Activated CD8-positive, alpha-beta memory T cell treated with anti-CD3 and anti-CD28 coated beads, Interleukin-2, amount 10 ng/mL, durations not matched to agents 7 days and 5 days (primary cell): ENCODE data around the gene LHCGR. TPM values are rescaled to one million over a fixed set of nuclear protein-coding genes. Genes with fewer than 3 reads are reported as not detected.

Experiments used
- ATAC-seq: fragments of 150-1000 bp; cut with Tn5 transposase; one replicate; pipeline ENCODE4 v1.10.0; 2021; ENCODE audit warnings: moderate library complexity
- CTCF ChIA-PET: fragments of 350-600 bp; sonication (Branson Sonifier 250); formaldehyde crosslinking; loops from one replicate; lab custom pipeline; 2021; ENCODE audit warnings: antibody characterized with exemption; lab: Charles Lee
- DNase-seq: peaks from one replicate; pipeline ENCODE4 v3.0.0-alpha.2; 2020
- H3K27ac Mint-ChIP-seq: one replicate; pipeline ENCODE4 v1.8.0; 2021; ENCODE audit warnings: mild to moderate bottlenecking, mixed read lengths
- H3K27me3 Mint-ChIP-seq: one replicate; pipeline ENCODE4 v1.8.0; 2021; ENCODE audit warnings: mixed read lengths
- H3K36me3 Mint-ChIP-seq: one replicate; pipeline ENCODE4 v1.8.0; 2021; ENCODE audit warnings: mild to moderate bottlenecking, mixed read lengths
- H3K4me1 Mint-ChIP-seq: one replicate; pipeline ENCODE4 v1.8.0; 2021; ENCODE audit warnings: mixed read lengths
- H3K4me3 Mint-ChIP-seq: one replicate; pipeline ENCODE4 v1.8.0; 2021; ENCODE audit warnings: mild to moderate bottlenecking, moderate library complexity, mixed read lengths
- H3K9me3 Mint-ChIP-seq: one replicate; pipeline ENCODE4 v1.8.0; 2022; ENCODE audit warnings: low read depth, mixed read lengths
- total RNA-seq, 2 experiments: library from RNA; stranded (reverse); gene quantifications; one replicate each; pipeline ENCODE4 v1.2.3, GENCODE V29; 2021

LHCGR gene
- total RNA-seq, 2 experiments from 2014 or later: not detected

DNA sequence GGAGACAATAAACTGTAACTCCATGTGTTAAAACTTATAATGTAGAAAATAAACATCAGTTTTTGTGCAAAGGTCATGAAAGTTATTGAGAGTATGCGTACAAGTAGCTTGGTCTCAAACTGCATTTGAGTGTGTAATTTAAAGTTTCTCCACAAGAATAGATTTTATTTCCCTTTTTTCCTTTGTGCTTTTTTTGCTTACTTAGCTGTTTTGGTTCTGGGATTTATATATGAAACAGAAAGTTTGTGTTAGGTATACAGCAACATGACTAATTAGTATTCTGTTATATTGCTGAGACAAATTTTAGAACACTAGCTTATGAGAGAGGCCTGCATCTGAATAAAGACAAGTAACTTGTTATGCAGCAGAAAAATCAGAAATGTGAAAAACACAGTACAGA, 70.4 kb downstream of the LHCGR start:
- Mint-ChIP-seq H3K27ac (no peak overlapping the region), H3K36me3 (no peaks in the 10 kb centered on the region), H3K4me1 (no peaks in the 10 kb centered on the region), H3K4me3 (no peak overlapping the region), H3K9me3 (no peaks in the 10 kb centered on the region), H3K27me3 (peaks cover 5% of the 10 kb centered on the region)
- ATAC-seq (no peak), DNase-seq (no peak)
- CTCF ChIA-PET: interaction anchor here (0.6 kb wide), 1 partner anchor 552 kb away, joined by 4 read pairs; no protein-coding TSS in a partner anchor

- ATAC-seq (no peak), DNase-seq (no peak)
- H3K4me3 Mint-ChIP-seq: no peak overlapping the region
- H3K9me3 Mint-ChIP-seq: no peaks in the 10 kb centered on the region
- H3K27ac Mint-ChIP-seq: no peak overlapping the region
- no peaks in the 10 kb centered on the region for H3K36me3 Mint-ChIP-seq
- H3K4me1 Mint-ChIP-seq: no peaks in the 10 kb centered on the region
- CTCF ChIA-PET: no interaction called here
- peaks cover 6% of the 10 kb centered on the region for H3K27me3 Mint-ChIP-seq
Observed at GRCh38 chr2:48677450-48677849, 78.1 kb downstream of the LHCGR start.

GRCh38 chr2:48674933-48675332, 80.6 kb downstream of the LHCGR start:
- CTCF ChIA-PET: no interaction called here
- no peaks in the 10 kb centered on the region for H3K36me3 Mint-ChIP-seq
- no peak for ATAC-seq

DNA sequence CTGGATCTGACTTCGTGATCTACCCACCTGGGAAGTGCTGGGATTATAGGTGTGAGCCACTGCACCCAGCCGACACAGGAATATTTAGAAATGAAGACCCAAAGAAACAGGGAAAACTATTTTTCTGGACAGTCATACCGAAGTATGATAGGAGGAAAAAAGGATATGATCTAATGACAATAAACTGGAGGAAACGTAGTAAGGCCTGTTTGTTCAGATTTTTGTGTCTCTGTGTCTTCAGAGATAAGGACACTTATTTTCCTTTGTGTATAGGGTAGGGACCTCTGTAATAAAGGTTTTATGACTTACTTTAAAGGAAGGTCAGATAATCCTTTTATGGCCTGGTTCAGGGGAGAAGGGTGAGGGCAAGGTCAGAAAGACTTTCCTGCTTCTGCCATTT, 81.9 kb downstream of the LHCGR start:
- no peak overlapping the region for H3K27ac Mint-ChIP-seq
- peaks cover 9% of the 10 kb centered on the region for H3K27me3 Mint-ChIP-seq
- no peak for DNase-seq
- H3K36me3 Mint-ChIP-seq: no peaks in the 10 kb centered on the region
- H3K9me3 Mint-ChIP-seq: no peaks in the 10 kb centered on the region
- ATAC-seq: no peak
- CTCF ChIA-PET: no interaction called here
- H3K4me1 Mint-ChIP-seq: no peaks in the 10 kb centered on the region
- no peak overlapping the region for H3K4me3 Mint-ChIP-seq

More at GRCh38 chr2:48674933-48675332, 80.6 kb downstream of the LHCGR start:
- Mint-ChIP-seq H3K27ac (no peak overlapping the region), H3K27me3 (peaks cover 6% of the 10 kb centered on the region), H3K4me3 (no peak overlapping the region), H3K4me1 (no peaks in the 10 kb centered on the region), H3K9me3 (no peaks in the 10 kb centered on the region)
- DNase-seq: no peak

DNA sequence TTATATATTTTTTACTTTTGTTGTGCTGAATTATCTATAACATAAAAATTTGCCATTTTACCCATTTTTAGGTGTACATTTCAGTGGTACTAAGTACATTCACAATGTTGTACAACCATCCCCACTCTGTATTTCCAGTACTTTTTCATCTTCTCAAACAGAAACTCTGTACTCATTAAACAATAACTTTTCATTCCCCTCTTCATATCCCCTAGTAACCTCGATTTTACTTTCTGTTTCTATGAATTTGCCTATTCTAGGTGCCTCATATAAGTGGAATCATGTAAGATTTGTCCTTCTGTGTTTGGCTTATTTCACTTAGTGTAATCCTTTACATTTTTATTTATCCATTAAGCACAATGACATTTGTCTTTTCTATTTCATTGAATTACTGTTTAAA, 86.5 kb downstream of the LHCGR start:
- H3K9me3 Mint-ChIP-seq: no peaks in the 10 kb centered on the region
- H3K27ac Mint-ChIP-seq: no peak overlapping the region
- no peaks in the 10 kb centered on the region for H3K36me3 Mint-ChIP-seq
- no peaks in the 10 kb centered on the region for H3K4me1 Mint-ChIP-seq
- CTCF ChIA-PET: no interaction called here
- DNase-seq (no peak), ATAC-seq (no peak)
- no peak overlapping the region for H3K4me3 Mint-ChIP-seq
- H3K27me3 Mint-ChIP-seq: peaks cover 2% of the 10 kb centered on the region

GRCh38 chr2:48651158-48651790, 104.2 kb downstream of the LHCGR start:
- Mint-ChIP-seq H3K9me3 (no peaks in the 10 kb centered on the region), H3K4me1 (no peaks in the 10 kb centered on the region), H3K27me3 (peaks cover 3% of the 10 kb centered on the region), H3K36me3 (no peaks in the 10 kb centered on the region), H3K4me3 (no peak overlapping the region), H3K27ac (no peak overlapping the region)
- DNase-seq (no peak), ATAC-seq (no peak)
- CTCF ChIA-PET: no interaction called here

- Mint-ChIP-seq H3K4me1 (no peaks in the 10 kb centered on the region), H3K9me3 (no peaks in the 10 kb centered on the region), H3K4me3 (no peak overlapping the region), H3K36me3 (no peaks in the 10 kb centered on the region), H3K27ac (no peak overlapping the region), H3K27me3 (peaks cover 12% of the 10 kb centered on the region)
- CTCF ChIA-PET: no interaction called here
- no peak for DNase-seq
- ATAC-seq: no peak
Observed at GRCh38 chr2:48638261-48638660, 117.3 kb downstream of the LHCGR start.

Other genes with a start within 250 kb of the LHCGR start
- gene STON1, start 225.6 kb downstream of the LHCGR start, total RNA-seq: 1 to 10 TPM; 2.4 to 3.5 TPM
- gene GTF2A1L, start 137.9 kb downstream of the LHCGR start, total RNA-seq: not detected